Stimulated activated CD8-positive, alpha-beta memory T cell treated with anti-CD3 and anti-CD28 coated beads, Interleukin-12 subunit alpha, Interleukin-12 subunit beta, amount 100 ng/mL, for 24 hours (primary cell): Measurements from ENCODE around the gene SLAMF6.

Experiments used
- DNase-seq: peaks from one replicate; pipeline ENCODE4 v3.0.0-alpha.2; 2020; ENCODE audit errors: extremely low read depth

SLAMF6 gene

DNA sequence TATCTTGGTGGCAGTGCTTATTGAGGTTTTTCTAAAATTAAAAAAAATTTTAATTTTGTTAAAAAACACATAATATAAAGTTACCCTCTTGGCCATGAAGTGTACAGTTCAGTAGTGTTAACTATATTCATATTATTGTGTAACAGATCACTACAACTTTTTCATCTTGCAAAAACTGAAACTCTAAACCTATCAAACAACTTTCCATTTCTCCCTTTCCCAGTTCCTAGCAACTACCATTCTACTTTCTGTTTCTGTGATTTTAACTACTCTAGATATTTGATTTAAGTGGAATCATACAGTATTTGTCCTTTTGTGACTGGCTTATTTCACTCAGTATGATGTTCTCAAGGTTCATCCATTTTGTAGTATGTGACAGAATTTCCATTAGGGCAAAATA, 55.5 kb downstream of the SLAMF6 start:
- no peak for DNase-seq

- DNase-seq = no peak
These were observed 56.1 kb downstream of the SLAMF6 start for GRCh38 chr1:160466961-160467360.

DNA sequence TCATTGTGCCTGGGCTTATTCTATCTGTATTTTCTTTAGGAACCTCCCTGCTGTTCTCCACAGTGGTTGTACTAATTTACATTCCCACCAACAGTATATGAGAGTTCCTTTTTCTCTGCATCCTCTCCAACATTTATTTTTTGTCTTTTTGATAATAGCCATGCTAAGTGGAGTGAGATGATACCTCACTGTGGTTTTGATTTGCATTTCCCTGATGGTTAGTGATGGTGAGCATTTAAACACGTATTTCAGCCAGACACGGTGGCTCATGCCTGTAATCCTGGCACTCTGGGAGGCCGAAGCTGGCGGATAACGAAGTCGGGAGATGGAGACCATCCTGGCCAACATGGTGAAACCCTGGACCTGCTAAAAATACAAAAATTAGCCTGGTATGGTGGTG, 57.9 kb downstream of the SLAMF6 start:
- DNase-seq = no peak

DNA sequence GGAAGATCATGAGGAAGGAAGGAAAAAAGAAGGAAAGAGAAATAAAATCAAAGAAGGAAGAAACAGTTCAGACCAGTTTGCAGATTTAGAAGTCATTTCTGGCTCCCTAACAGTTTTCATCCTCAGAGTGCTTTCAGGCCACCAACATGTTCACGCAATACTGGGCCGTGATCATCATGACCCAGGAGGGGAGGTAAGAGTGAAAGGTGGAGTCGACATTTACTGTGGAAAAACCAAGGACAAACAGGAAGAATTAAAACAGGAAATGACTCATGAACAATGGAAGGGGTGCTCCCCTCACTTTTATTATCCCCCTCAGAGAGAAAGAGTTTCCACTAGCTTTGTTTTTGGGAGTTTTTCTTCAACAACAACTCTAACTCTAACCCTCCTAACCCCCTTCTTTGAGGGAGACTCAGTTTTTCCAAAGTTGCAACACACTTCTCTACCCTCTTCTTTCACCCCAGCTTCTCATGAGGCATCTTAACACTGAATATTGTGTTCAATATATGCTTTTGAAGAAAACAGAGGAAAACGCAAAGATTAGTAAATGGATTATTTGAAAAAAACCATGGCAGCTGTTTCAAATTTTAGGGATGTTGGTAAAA, 62.3 kb downstream of the SLAMF6 start:
- no peak for DNase-seq

DNA sequence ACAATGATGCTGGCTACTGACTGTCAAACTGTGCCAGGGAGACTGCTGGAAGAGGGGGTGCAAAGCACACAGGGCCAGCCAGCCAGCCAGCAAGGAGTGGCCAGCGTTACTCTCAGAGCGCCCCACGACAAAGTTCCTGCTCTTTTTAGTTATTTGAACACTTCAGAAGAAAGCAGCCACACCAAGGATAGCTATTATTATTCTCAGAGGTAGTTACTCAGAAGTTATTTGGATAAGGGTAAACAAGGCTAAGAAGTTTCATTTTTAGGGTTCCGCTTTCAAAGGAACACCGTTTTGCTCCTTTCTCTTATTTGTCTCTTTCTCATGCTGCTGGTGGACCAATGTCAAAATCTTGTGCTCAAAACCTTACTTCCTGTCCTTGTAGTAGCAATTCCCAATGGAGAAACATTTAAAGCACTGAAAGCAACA, 62.8 kb downstream of the SLAMF6 start:
- DNase-seq = no peak

DNA sequence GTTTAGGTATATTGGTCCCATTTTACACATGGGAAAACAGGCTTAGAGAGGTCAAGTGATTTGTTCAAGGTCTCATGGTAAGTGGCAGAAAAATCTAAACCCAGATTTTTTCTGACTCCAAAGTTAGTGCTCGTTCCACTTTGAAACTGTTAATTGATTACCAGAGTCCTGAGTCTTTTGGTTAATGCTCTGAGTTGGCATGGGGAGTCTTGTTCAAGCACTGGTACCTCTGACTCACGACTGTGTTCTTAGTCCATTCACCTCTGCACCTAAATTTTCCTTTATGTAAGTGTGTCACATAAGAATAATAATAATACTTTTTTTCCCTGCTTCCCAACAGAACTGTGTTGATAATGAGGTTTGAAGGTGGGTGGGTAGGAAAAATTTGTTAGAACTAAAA, 63.4 kb downstream of the SLAMF6 start:
- no peak for DNase-seq

DNA sequence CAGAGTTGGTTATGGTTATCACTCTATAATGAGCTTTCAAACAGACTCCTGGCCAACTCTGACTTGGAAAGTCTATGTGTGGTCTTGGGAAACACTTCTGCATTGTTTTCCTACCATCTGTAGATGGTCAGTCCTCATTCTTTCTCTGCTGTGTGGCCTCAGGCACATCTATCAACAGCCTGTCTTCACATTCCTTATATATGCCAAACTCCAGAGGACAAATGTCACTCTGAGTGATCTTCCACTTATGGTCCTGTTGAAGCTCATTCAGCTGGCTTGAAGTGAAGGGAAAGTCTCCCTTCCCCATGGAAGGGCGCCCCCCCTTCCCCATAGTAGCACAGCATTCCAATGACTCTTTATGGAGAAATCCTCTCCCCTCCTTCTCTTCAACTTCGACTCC, 64.0 kb downstream of the SLAMF6 start:
- DNase-seq = no peak

DNA sequence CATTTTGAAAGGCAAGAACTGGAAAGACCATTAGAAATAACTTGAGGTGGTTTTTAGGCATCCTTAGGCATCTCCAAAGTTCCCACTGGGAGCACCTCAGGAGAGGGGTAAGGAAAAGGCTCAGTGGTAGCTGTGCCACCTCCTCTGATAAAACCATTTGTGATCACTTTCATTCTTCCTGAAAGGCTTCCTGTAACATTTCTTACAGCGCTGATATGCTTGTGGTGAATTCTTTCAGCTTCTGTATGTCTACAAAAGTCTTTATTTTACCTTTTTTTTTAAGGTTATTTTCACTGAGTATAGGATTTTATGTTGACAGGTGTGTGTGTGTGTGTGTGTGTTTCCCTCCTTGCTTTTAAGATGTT, 67.9 kb downstream of the SLAMF6 start:
- no peak for DNase-seq

DNA sequence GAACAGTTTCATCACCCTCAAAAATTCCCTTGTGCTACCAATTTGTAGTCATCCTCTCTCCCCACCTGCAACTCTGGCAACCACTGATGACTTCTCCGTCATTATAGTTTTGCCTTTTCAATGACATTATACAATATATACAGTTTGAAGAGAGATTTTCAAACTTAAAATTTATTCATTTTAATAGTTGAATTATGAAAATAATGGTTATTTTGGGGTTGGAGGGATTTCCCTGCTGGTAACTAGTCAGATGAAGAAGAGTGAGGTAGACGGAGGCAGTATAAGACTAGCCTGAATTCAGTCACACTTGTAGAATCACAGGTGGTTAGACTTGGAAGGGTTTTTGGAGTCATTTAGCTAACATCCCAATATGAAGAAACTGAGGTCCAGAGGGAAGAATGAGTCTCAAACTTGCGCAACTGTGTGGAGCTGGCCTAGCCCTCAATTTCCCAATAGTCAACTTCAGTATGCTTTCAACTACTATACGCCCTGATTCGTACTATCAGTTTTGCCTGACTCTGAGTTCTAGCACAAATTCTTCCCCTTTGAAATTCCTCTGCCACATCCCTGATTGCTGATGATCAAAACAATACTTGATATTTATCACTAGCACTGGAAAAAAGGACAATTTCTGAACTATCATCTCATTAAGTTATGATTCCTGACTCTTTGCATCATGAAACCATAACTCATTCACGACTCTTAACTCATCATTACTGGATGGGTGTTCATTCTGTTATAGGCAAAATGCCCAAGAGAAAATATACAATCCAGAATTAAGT, 68.5 kb downstream of the SLAMF6 start:
- DNase-seq = no peak

GRCh38 chr1:160453443-160453842, 69.6 kb downstream of the SLAMF6 start:
- DNase-seq = no peak

DNA sequence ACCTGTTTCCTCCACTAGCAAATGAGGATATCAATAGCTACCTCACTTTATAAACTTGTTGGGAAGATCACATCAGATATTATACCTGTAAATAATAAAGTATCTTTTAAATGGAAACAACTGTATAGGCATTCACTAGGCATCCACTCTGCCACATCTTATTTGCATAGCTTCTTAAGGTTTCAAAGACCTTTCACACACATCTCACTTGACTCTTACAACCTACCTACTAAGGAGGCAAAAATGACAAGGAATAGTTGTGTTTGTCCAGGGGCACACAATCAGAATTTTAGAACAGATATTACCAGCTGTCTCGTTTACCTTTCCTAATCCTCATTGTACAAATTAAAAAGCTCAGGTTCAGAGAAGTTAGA, 71.2 kb downstream of the SLAMF6 start:
- no peak for DNase-seq

DNA sequence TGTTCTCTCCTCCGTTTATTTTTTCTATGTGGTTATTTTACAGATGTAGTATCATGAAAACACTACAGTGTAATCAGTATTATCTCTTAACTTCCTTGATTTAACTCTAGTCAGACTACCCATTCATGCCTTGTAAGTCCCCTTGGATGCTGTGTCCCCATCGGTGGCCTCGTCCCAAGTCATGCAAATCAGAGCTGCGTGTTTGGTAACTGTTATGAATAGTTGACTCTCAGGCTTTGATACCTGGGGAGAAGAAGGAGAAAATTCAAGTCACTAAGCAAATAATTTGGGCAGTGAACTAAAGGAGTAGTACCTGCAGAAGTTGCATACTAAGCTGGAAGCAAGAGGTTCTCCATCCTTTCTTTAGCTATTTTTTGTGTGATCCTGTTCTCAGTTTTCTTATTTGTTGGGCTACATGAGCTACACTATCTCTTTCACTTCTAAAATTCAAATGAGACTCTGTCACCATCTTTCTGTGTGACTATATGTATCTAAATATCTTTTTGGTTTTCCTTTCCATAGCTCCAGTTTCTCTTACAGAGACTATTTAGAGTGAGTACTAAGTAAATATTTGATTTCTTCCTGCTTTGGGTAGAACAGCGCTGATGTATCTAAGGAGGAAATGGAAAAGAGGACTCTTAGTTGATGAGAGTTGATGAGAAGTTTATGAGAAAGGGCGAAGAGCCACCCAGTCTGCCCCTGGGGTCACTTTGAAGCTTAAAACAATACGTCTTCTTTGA, 71.8 kb downstream of the SLAMF6 start:
- DNase-seq = no peak

- DNase-seq = no peak
These were observed 73.6 kb downstream of the SLAMF6 start for GRCh38 chr1:160449494-160449893.

- no peak for DNase-seq
These were observed 76.0 kb downstream of the SLAMF6 start for GRCh38 chr1:160446945-160447600.

- no peak for DNase-seq
These were observed 83.3 kb downstream of the SLAMF6 start for GRCh38 chr1:160439718-160440117.

DNA sequence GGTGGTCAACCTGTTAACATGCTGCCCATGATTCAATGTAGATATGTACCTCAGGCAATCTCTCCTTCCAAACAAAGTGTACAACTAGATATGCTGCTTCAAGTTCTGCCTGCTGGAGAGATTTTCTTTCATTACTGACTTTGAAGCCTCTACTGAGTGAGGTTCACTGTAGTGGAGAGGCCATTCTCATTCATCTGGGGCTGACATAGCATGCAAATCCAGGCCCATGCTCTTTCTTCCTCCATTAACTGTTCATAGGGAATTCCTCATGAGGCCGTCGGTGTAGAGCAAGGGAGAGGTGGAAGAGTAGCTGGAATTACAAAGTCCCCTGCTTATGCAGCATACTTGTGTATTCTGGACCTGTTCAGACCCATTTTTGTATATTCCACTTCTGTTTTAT, 84.1 kb downstream of the SLAMF6 start:
- no peak for DNase-seq

- no peak for DNase-seq
These were observed 84.6 kb downstream of the SLAMF6 start for GRCh38 chr1:160438317-160438918.

DNA sequence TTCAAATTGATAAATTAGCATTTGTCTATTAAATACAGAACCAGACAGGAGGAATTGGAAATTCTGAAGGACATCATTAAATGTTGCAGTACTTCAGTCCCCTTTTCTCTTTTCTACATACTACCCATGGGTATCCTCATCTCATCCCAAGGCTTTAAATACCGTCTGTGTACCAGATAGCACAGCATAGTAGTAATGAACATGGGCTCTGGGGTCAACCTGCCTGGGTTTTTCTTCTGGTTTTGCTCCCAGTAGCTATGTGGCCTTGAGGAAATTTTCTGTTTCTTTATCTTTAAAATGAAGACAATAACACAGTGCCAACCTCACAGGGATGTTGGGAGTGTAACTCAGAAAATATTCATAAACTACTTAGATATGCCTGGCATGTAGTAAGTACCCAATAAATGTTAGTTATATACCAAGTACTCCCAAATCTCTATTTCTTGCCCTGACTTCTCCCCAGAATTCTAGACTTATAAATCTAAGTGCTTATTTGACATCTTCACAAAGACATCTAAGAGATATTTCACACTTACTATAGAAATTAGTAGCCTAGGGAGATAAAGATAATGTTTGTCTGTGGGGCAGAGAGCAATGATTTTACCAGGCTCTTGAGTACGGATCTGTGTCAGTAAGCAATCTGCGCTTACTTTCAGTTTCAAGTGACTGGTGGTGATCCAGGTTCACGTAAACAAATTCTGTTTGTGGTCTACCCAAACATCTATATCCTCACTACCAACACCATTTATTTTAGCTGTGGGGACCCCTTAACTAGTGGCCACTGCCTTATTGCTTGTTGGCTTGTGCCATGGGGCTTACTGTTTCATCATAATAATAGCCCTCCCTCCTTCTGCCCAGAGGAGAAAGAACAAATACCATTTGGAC, 85.4 kb downstream of the SLAMF6 start:
- DNase-seq = no peak

DNA sequence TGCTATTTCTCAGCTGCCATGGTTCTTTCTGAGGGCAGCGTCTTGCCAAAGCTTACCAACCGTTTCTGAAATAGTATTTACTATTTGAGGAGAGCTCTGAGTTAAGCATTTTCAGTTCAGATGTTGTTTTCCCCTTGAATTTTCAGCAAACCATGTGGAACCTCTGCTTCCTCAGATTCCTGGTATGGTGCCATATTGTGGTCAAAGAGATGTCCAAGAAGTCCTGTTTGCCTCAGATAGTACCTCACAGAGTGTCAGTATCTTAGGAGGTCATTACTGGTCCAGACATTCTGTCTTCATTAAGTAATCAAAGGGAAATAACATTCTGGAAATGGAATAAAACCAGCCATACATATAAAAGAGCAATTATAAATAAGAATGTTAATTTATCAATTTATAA, 86.1 kb downstream of the SLAMF6 start:
- DNase-seq = no peak
